Activated CD4-positive, alpha-beta T cell treated with anti-CD3 and anti-CD28 coated beads, Interleukin-2, amount 50 U/mL, for 1 hour (primary cell): ENCODE results near the gene VTI1B.

ENCODE experiments used
- DNase-seq: peaks from one replicate; pipeline ENCODE4 v3.0.0-alpha.2; 2020

Gene VTI1B

GRCh38 chr14:67675219-67675582, 769 bp upstream of the VTI1B start:
- DNase-seq = no peak

GRCh38 chr14:67674139-67674479, 323 bp downstream of the VTI1B start:
- DNase-seq = peak; percentile 46

GRCh38 chr14:67673451-67673850, 981 bp downstream of the VTI1B start:
- no peak for DNase-seq

- DNase-seq = no peak
Measured at GRCh38 chr14:67668559-67668958, 5.9 kb downstream of the VTI1B start.

- DNase-seq = peak; percentile 12
Measured at GRCh38 chr14:67666750-67667449, 7.5 kb downstream of the VTI1B start.

- no peak for DNase-seq
Measured at GRCh38 chr14:67665868-67666267, 8.6 kb downstream of the VTI1B start.

- DNase-seq = no peak
Measured at GRCh38 chr14:67663633-67664032, 10.8 kb downstream of the VTI1B start.

- no peak for DNase-seq
Measured at GRCh38 chr14:67653651-67654280, 20.7 kb downstream of the VTI1B start.

GRCh38 chr14:67652189-67652588, 22.2 kb downstream of the VTI1B start:
- DNase-seq = no peak

GRCh38 chr14:67650694-67651093, 23.7 kb downstream of the VTI1B start:
- DNase-seq = no peak

- no peak for DNase-seq
Measured at GRCh38 chr14:67650151-67650550, 24.3 kb downstream of the VTI1B start.

GRCh38 chr14:67646131-67646530, 28.3 kb downstream of the VTI1B start:
- DNase-seq = no peak

GRCh38 chr14:67645414-67645813, 29.0 kb downstream of the VTI1B start:
- no peak for DNase-seq

- no peak for DNase-seq
Measured at GRCh38 chr14:67644428-67644827, 30.0 kb downstream of the VTI1B start.

- no peak for DNase-seq
Measured at GRCh38 chr14:67643713-67644112, 30.7 kb downstream of the VTI1B start.

GRCh38 chr14:67641902-67642749, 32.3 kb downstream of the VTI1B start:
- no peak for DNase-seq

GRCh38 chr14:67641480-67641879, 33.0 kb downstream of the VTI1B start:
- no peak for DNase-seq

- no peak for DNase-seq
Measured at GRCh38 chr14:67638642-67639041, 35.8 kb downstream of the VTI1B start.

GRCh38 chr14:67636361-67636919, 38.0 kb downstream of the VTI1B start:
- DNase-seq = no peak

- DNase-seq = no peak
Measured at GRCh38 chr14:67633451-67634147, 40.8 kb downstream of the VTI1B start.

GRCh38 chr14:67630938-67631337, 43.5 kb downstream of the VTI1B start:
- DNase-seq = no peak

GRCh38 chr14:67630186-67630585, 44.2 kb downstream of the VTI1B start:
- no peak for DNase-seq

GRCh38 chr14:67627519-67627918, 46.9 kb downstream of the VTI1B start:
- no peak for DNase-seq
